ENCODE results near the gene CYTL1.

DNA sequence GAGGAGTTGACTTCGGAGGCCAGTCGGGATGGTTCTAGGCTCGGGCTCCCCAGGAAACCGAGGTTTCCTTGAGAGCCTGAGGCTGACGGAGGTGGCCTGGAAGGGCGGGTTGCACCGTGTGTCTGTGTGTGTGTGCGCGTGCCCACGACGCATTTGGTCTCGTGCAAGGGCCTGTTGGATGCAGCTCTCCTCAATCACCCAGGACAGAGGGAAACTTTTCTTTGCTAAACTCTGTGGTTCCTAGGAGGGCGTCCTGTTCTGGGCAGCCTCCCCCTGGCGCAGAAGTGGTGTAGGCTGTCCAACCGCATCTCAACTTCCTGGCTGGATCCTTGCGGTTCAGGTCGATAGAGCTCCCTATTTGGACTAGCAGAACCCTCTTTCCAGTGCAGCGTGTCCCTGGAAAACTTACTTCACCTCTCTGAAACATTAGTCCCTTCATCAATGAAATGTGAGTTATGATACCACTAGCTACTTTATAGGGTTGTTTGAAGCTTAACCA lies 33.0 kb upstream of the CYTL1 start:
- TF ChIP-seq, protein P1, sequence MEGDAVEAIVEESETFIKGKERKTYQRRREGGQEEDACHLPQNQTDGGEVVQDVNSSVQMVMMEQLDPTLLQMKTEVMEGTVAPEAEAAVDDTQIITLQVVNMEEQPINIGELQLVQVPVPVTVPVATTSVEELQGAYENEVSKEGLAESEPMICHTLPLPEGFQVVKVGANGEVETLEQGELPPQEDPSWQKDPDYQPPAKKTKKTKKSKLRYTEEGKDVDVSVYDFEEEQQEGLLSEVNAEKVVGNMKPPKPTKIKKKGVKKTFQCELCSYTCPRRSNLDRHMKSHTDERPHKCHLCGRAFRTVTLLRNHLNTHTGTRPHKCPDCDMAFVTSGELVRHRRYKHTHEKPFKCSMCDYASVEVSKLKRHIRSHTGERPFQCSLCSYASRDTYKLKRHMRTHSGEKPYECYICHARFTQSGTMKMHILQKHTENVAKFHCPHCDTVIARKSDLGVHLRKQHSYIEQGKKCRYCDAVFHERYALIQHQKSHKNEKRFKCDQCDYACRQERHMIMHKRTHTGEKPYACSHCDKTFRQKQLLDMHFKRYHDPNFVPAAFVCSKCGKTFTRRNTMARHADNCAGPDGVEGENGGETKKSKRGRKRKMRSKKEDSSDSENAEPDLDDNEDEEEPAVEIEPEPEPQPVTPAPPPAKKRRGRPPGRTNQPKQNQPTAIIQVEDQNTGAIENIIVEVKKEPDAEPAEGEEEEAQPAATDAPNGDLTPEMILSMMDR (IDR thresholded peaks at IDR 0.05), result no peak
- no peak for TF ChIP-seq POLR2AphosphoS5 (IDR thresholded peaks at IDR 0.05; ENCODE audit: insufficient read depth in 1 of 2, low read depth in 1 of 2)
- no peak for TF ChIP-seq POLR2A (IDR thresholded peaks at IDR 0.05)

Data from vagina (tissue), 2 donors.